Duodenal mucosa (tissue), 2 donors: ENCODE measurements around the gene ITPRIP.

Source experiments
- H3K27ac ChIP-seq: one replicate; pipeline ENCODE4 v1.7.0; 2013; ENCODE audit warnings: low read depth, low read length
- H3K27me3 ChIP-seq, 2 donors: one replicate each; pipeline ENCODE4 v1.7.0; 2013; ENCODE audit warnings: low read length in 2 of 2, control low read depth in 1 of 2; ENCODE audit not compliant: insufficient read depth in 2 of 2, control insufficient read depth in 1 of 2
- H3K36me3 ChIP-seq, 2 donors: one replicate each; pipeline ENCODE4 v1.7.0; 2013; ENCODE audit warnings: low read length in 2 of 2, control low read depth in 1 of 2; ENCODE audit not compliant: insufficient read depth in 2 of 2, control insufficient read depth in 1 of 2
- H3K4me1 ChIP-seq, 2 donors: one replicate each; pipeline ENCODE4 v1.7.0; 2013; ENCODE audit warnings: low read length in 2 of 2, control low read depth in 1 of 2; ENCODE audit not compliant: insufficient read depth in 2 of 2, control insufficient read depth in 1 of 2
- H3K4me3 ChIP-seq, 2 donors: one replicate each; pipeline ENCODE4 v1.7.0; 2013; ENCODE audit warnings: low read length in 2 of 2, low read depth in 1 of 2
- H3K9ac ChIP-seq, 2 donors: one replicate each; pipeline ENCODE4 v1.7.0; 2013; ENCODE audit warnings: low read length in 2 of 2, low read depth in 1 of 2
- H3K9me3 ChIP-seq, 2 donors: one replicate each; pipeline ENCODE4 v1.7.0; 2013; ENCODE audit warnings: low read length in 2 of 2, control low read depth in 1 of 2; ENCODE audit not compliant: control insufficient read depth in 1 of 2

The ITPRIP gene

GRCh38 chr10:104321226-104321625, 17.0 kb downstream of the ITPRIP start:
- H3K9me3 ChIP-seq = no peaks in the 10 kb centered on the region
- no peaks in the 10 kb centered on the region for H3K27me3 ChIP-seq
- H3K36me3 ChIP-seq = no peaks in the 10 kb centered on the region
- no peak overlapping the region for H3K9ac ChIP-seq
- H3K27ac ChIP-seq = no peak overlapping the region
- H3K4me1 ChIP-seq = peaks cover 49% of the 10 kb centered on the region in 2 donors
- no peak overlapping the region for H3K4me3 ChIP-seq

- no peaks in the 10 kb centered on the region for H3K27me3 ChIP-seq
- H3K9ac ChIP-seq = no peak overlapping the region
- peaks cover 32 to 33% of the 10 kb centered on the region in 2 donors for H3K4me1 ChIP-seq
- no peaks in the 10 kb centered on the region for H3K9me3 ChIP-seq
- no peak overlapping the region for H3K27ac ChIP-seq
- peaks cover 11 to 18% of the 10 kb centered on the region in 2 donors for H3K36me3 ChIP-seq
- H3K4me3 ChIP-seq = no peak overlapping the region
These were observed 19.2 kb downstream of the ITPRIP start for GRCh38 chr10:104318810-104319741.

- H3K4me1 ChIP-seq = peaks cover 25% of the 10 kb centered on the region in 2 donors
These were observed 19.9 kb downstream of the ITPRIP start for GRCh38 chr10:104318326-104318725.

GRCh38 chr10:104317726-104318299, 20.5 kb downstream of the ITPRIP start:
- Histone ChIP-seq H3K36me3 (peaks cover 15 to 30% of the 10 kb centered on the region in 2 donors), H3K4me3 (no peak overlapping the region), H3K27me3 (no peaks in the 10 kb centered on the region), H3K9me3 (no peaks in the 10 kb centered on the region), H3K4me1 (peaks cover 20 to 21% of the 10 kb centered on the region in 2 donors), H3K9ac (no peak overlapping the region), H3K27ac (no peak overlapping the region)

More at GRCh38 chr10:104318326-104318725, 19.9 kb downstream of the ITPRIP start:
- no peak overlapping the region for H3K9ac ChIP-seq
- H3K4me3 ChIP-seq = no peak overlapping the region
- H3K27ac ChIP-seq = no peak overlapping the region
- H3K36me3 ChIP-seq = peaks cover 15 to 25% of the 10 kb centered on the region in 2 donors
- no peaks in the 10 kb centered on the region for H3K9me3 ChIP-seq
- H3K27me3 ChIP-seq = no peaks in the 10 kb centered on the region

- Histone ChIP-seq H3K27me3 (no peaks in the 10 kb centered on the region), H3K4me1 (peaks cover 14 to 16% of the 10 kb centered on the region in 2 donors), H3K36me3 (peaks cover 15 to 32% of the 10 kb centered on the region in 2 donors), H3K4me3 (no peak overlapping the region), H3K9ac (no peak overlapping the region), H3K27ac (no peak overlapping the region), H3K9me3 (no peaks in the 10 kb centered on the region)
These were observed 21.0 kb downstream of the ITPRIP start for GRCh38 chr10:104317269-104317710.

- no peaks in the 10 kb centered on the region for H3K27me3 ChIP-seq
- H3K9me3 ChIP-seq = no peaks in the 10 kb centered on the region
- H3K36me3 ChIP-seq = peaks cover 15 to 32% of the 10 kb centered on the region in 2 donors
- no peak overlapping the region for H3K27ac ChIP-seq
- H3K4me3 ChIP-seq = no peak overlapping the region
- peaks cover 7 to 8% of the 10 kb centered on the region in 2 donors for H3K4me1 ChIP-seq
- no peak overlapping the region for H3K9ac ChIP-seq
These were observed 21.8 kb downstream of the ITPRIP start for GRCh38 chr10:104316321-104317099.

GRCh38 chr10:104315486-104315921, 22.8 kb downstream of the ITPRIP start:
- Histone ChIP-seq H3K4me3 (no peak overlapping the region), H3K9ac (no peak overlapping the region), H3K27ac (no peak overlapping the region), H3K9me3 (no peaks in the 10 kb centered on the region), H3K36me3 (peaks cover 18 to 37% of the 10 kb centered on the region in 2 donors), H3K4me1 (peaks cover 3 to 5% of the 10 kb centered on the region in 2 donors), H3K27me3 (no peaks in the 10 kb centered on the region)

GRCh38 chr10:104314591-104315485, 23.4 kb downstream of the ITPRIP start:
- Histone ChIP-seq H3K9me3 (no peaks in the 10 kb centered on the region), H3K27me3 (no peaks in the 10 kb centered on the region), H3K4me1 (peaks cover 3 to 5% of the 10 kb centered on the region in 2 donors), H3K4me3 (no peak overlapping the region), H3K27ac (no peak overlapping the region), H3K9ac (no peak overlapping the region), H3K36me3 (peaks cover 21 to 37% of the 10 kb centered on the region in 2 donors)

- peaks cover 21 to 37% of the 10 kb centered on the region in 2 donors for H3K36me3 ChIP-seq
- no peaks in the 10 kb centered on the region for H3K9me3 ChIP-seq
- no peaks in the 10 kb centered on the region for H3K27me3 ChIP-seq
- H3K4me3 ChIP-seq = no peak overlapping the region
- no peak overlapping the region for H3K27ac ChIP-seq
- no peak overlapping the region for H3K9ac ChIP-seq
- peaks cover 8 to 11% of the 10 kb centered on the region in 2 donors for H3K4me1 ChIP-seq
These were observed 27.0 kb downstream of the ITPRIP start for GRCh38 chr10:104311184-104311720.
